ENCODE data around the gene RNF224.

DNA sequence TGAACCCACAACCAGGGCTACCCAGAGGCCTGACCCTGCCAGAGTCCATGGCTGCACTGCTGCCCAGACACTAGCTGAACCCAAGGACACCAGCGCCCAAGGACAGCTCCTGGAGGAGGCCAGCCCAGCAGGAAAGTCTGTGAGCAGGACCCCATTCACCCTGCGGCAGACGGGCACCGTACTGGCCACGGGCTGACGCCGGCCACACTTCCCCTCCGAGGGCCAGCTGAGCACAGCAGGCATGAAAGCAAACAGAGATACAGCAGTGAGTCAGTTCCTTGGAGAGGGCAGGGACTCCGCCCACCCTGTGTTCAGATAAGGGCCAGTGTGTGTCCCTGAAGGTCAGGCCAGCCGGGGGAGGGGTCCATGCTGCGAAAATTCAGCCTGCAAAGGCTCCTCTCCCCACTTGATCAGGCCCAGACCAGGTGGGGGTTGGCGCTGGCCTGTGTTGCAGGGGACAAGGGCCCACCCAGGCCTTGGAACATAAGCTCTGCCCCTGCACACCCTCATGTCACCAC, 8.5 kb upstream of the RNF224 start:
- TF ChIP-seq YY1 (IDR thresholded peaks at IDR 0.05) (no peak), CTCF (IDR thresholded peaks at IDR 0.05; ENCODE audit: low read depth, low read length, missing input control) (no peak), EGR1 (IDR thresholded peaks at IDR 0.05; ENCODE audit: low read depth in 2 of 2) (no peak), JUND (IDR thresholded peaks at IDR 0.05) (no peak), RXRA (IDR thresholded peaks at IDR 0.05) (no peak), SP1 (IDR thresholded peaks at IDR 0.05) (no peak), REST (IDR thresholded peaks at IDR 0.05) (no peak), RAD21 (IDR thresholded peaks at IDR 0.05) (no peak), MAX (IDR thresholded peaks at IDR 0.05) (no peak), HNF4G (IDR thresholded peaks at IDR 0.05) (no peak), TAF1 (conservative IDR thresholded peaks at IDR 0.05) (no peak), FOXA1 (IDR thresholded peaks at IDR 0.05) (no peak)
- TF ChIP-seq, protein P1, sequence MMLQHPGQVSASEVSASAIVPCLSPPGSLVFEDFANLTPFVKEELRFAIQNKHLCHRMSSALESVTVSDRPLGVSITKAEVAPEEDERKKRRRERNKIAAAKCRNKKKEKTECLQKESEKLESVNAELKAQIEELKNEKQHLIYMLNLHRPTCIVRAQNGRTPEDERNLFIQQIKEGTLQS (IDR thresholded peaks at IDR 0.05) = no peak
- TF ChIP-seq, protein P2, sequence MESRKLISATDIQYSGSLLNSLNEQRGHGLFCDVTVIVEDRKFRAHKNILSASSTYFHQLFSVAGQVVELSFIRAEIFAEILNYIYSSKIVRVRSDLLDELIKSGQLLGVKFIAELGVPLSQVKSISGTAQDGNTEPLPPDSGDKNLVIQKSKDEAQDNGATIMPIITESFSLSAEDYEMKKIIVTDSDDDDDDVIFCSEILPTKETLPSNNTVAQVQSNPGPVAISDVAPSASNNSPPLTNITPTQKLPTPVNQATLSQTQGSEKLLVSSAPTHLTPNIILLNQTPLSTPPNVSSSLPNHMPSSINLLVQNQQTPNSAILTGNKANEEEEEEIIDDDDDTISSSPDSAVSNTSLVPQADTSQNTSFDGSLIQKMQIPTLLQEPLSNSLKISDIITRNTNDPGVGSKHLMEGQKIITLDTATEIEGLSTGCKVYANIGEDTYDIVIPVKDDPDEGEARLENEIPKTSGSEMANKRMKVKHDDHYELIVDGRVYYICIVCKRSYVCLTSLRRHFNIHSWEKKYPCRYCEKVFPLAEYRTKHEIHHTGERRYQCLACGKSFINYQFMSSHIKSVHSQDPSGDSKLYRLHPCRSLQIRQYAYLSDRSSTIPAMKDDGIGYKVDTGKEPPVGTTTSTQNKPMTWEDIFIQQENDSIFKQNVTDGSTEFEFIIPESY (IDR thresholded peaks at IDR 0.05) = no peak
